ENCODE data around the gene HPCAL4.

Gene HPCAL4

GRCh38 chr1:39676948-39677548, 14.2 kb downstream of the HPCAL4 start:
- no peak for DNase-seq (ENCODE audit: low spot score)

- no peak for DNase-seq (ENCODE audit: low spot score)
These were observed 16.0 kb downstream of the HPCAL4 start for GRCh38 chr1:39675220-39675619.

GRCh38 chr1:39673215-39673614, 18.0 kb downstream of the HPCAL4 start:
- no peak for DNase-seq (ENCODE audit: low spot score)

- DNase-seq (ENCODE audit: low spot score): peak; percentile 38
These were observed 18.7 kb downstream of the HPCAL4 start for GRCh38 chr1:39672551-39672947.

GRCh38 chr1:39671793-39672550, 19.3 kb downstream of the HPCAL4 start, which contains the start of gene NT5C1A:
NT5C1A (minus strand) TSS chr1:39672107; CDS start chr1:39672038, 69 bp downstream.
- peak; percentile 40 for DNase-seq (ENCODE audit: low spot score)

GRCh38 chr1:39671433-39671792, 19.8 kb downstream of the HPCAL4 start:
- DNase-seq (ENCODE audit: low spot score): no peak

GRCh38 chr1:39670689-39671088, 20.5 kb downstream of the HPCAL4 start:
- no peak for DNase-seq (ENCODE audit: low spot score)

- DNase-seq (ENCODE audit: low spot score): no peak
These were observed 22.3 kb downstream of the HPCAL4 start for GRCh38 chr1:39668894-39669293.

GRCh38 chr1:39668111-39668510, 23.1 kb downstream of the HPCAL4 start:
- no peak for DNase-seq (ENCODE audit: low spot score)

- no peak for DNase-seq (ENCODE audit: low spot score)
These were observed 24.5 kb downstream of the HPCAL4 start for GRCh38 chr1:39666772-39667171.

GRCh38 chr1:39663559-39663958, 27.7 kb downstream of the HPCAL4 start:
- no peak for DNase-seq (ENCODE audit: low spot score)

GRCh38 chr1:39662861-39663260, 28.4 kb downstream of the HPCAL4 start:
- no peak for DNase-seq (ENCODE audit: low spot score)

GRCh38 chr1:39659538-39659937, 31.7 kb downstream of the HPCAL4 start:
- no peak for DNase-seq (ENCODE audit: low spot score)

GRCh38 chr1:39659110-39659509, 32.1 kb downstream of the HPCAL4 start:
- no peak for DNase-seq (ENCODE audit: low spot score)

- DNase-seq (ENCODE audit: low spot score): peak; percentile 59
These were observed 33.2 kb downstream of the HPCAL4 start for GRCh38 chr1:39657923-39658485.

- no peak for DNase-seq (ENCODE audit: low spot score)
These were observed 33.8 kb downstream of the HPCAL4 start for GRCh38 chr1:39657402-39657801.

GRCh38 chr1:39656391-39656790, 34.8 kb downstream of the HPCAL4 start:
- no peak for DNase-seq (ENCODE audit: low spot score)

GRCh38 chr1:39655578-39656268, 35.5 kb downstream of the HPCAL4 start:
- DNase-seq (ENCODE audit: low spot score): no peak

- no peak for DNase-seq (ENCODE audit: low spot score)
These were observed 36.9 kb downstream of the HPCAL4 start for GRCh38 chr1:39654291-39654690.

GRCh38 chr1:39653546-39654031, 37.6 kb downstream of the HPCAL4 start:
- DNase-seq (ENCODE audit: low spot score): peak; percentile 62

- no peak for DNase-seq (ENCODE audit: low spot score)
These were observed 38.7 kb downstream of the HPCAL4 start for GRCh38 chr1:39652554-39652953.

GRCh38 chr1:39652105-39652504, 39.1 kb downstream of the HPCAL4 start:
- no peak for DNase-seq (ENCODE audit: low spot score)

- no peak for DNase-seq (ENCODE audit: low spot score)
These were observed 40.8 kb downstream of the HPCAL4 start for GRCh38 chr1:39650431-39650830.
